Stomach (tissue), 4 donors: ENCODE data around the gene AATF.

Experiments
- CTCF ChIP-seq, 7 experiments: fragments of 450-650 bp in 4 of 7; fragments of 200-600 bp in 3 of 7; sonication (generic) in 3 of 7; IDR thresholded peaks; one replicate each; pipeline ENCODE4 v1.5.1; 2016 to 2019; ENCODE audit warnings: antibody characterized with exemption in 7 of 7, control low read depth in 2 of 7, mild to moderate bottlenecking in 1 of 7
- EP300 ChIP-seq: sonication (generic); formaldehyde crosslinking; IDR thresholded peaks from one replicate; pipeline ENCODE4 v1.6.1; 2017; ENCODE audit warnings: antibody characterized with exemption
- POLR2A ChIP-seq, 4 donors: fragments of 450-650 bp; IDR thresholded peaks; one replicate each; pipeline ENCODE4 v1.6.1; 2016; ENCODE audit warnings: antibody characterized with exemption in 4 of 4, control low read depth in 2 of 4, mild to moderate bottlenecking in 1 of 4, moderate library complexity in 1 of 4
- POLR2AphosphoS5 ChIP-seq, 3 donors: sonication (generic); formaldehyde crosslinking; IDR thresholded peaks; one replicate each; pipeline ENCODE4 v1.6.1; 2016; ENCODE audit warnings: antibody characterized with exemption in 3 of 3

- TF ChIP-seq POLR2A (IDR thresholded peaks at IDR 0.05) = no peak
- no peak for TF ChIP-seq CTCF (IDR thresholded peaks at IDR 0.05)
- no peak for TF ChIP-seq EP300
- no peak for TF ChIP-seq POLR2AphosphoS5 (IDR thresholded peaks at IDR 0.05)
Measured at GRCh38 chr17:36926701-36927100, 22.1 kb upstream of the AATF start.
